Kidney (tissue), 14 donors: ENCODE data around the gene ACTR6. TPM values are rescaled to one million over a fixed set of nuclear protein-coding genes. Genes with fewer than 3 reads are reported as not detected.
A peak's percentile ranks its signal among the peaks of the same experiment; 100 is the strongest.

ENCODE experiments used
- DNase-seq, 5 donors: peaks; one replicate each; pipeline ENCODE4 v3.0.0-alpha.2; 2013 to 2020
- FAIRE-seq: peaks from 2 replicates; lab custom pipeline; 2012; peaks lifted over from hg19 to GRCh38; lab: Jason Lieb, UNC
- H3K27ac ChIP-seq, 2 donors: one replicate each; pipeline ENCODE4 v1.7.0; 2013; ENCODE audit warnings: low read depth in 2 of 2, low read length in 2 of 2, inconsistent platforms in 1 of 2
- H3K27me3 ChIP-seq: one replicate; pipeline ENCODE4 v1.7.1; 2013; ENCODE audit warnings: low read length, inconsistent platforms; ENCODE audit not compliant: control insufficient read depth, insufficient read depth
- H3K36me3 ChIP-seq, 3 donors: one replicate each; pipeline versions ENCODE4 v1.7.0 to v1.7.1; 2013; ENCODE audit warnings: low read length in 3 of 3, control low read depth in 1 of 3, inconsistent platforms in 1 of 3; ENCODE audit not compliant: insufficient read depth in 3 of 3, control insufficient read depth in 2 of 3
- H3K4me1 ChIP-seq, 3 donors: one replicate each; pipeline versions ENCODE4 v1.7.0 to v1.7.1; 2013; ENCODE audit warnings: low read length in 3 of 3, inconsistent platforms in 1 of 3, low read depth in 1 of 3; ENCODE audit not compliant: control insufficient read depth in 2 of 3, insufficient read depth in 2 of 3
- H3K4me3 ChIP-seq, 3 donors: one replicate each; pipeline versions ENCODE4 v1.7.0 to v1.8.1; 2013; ENCODE audit warnings: low read length in 3 of 3, control low read depth in 1 of 3, inconsistent platforms in 1 of 3
- H3K9ac ChIP-seq, 3 donors: one replicate each; pipeline versions ENCODE4 v1.7.0 to v1.7.1; 2013; ENCODE audit warnings: low read length in 3 of 3, control low read depth in 1 of 3, inconsistent platforms in 1 of 3
- H3K9me3 ChIP-seq, 3 donors: one replicate each; pipeline versions ENCODE4 v1.7.0 to v1.7.1; 2013; ENCODE audit warnings: low read length in 3 of 3, control low read depth in 1 of 3, inconsistent platforms in 1 of 3; ENCODE audit not compliant: control insufficient read depth in 2 of 3, insufficient read depth in 1 of 3
- CTCF ChIP-seq: IDR thresholded peaks from 3 replicates; pipeline ENCODE4 v1.5.1; 2012; ENCODE audit warnings: mild to moderate bottlenecking, moderate library complexity, borderline replicate concordance; ENCODE audit not compliant: insufficient read depth; ENCODE audit errors: extremely low read depth
- intact Hi-C: fragments of 100-400 bp; cut with DNase I; formaldehyde crosslinking; loops from one replicate; pipeline ENCODE4 v1.11.1; 2022
- polyA plus RNA-seq: library from polyadenylated mRNA; stranded (reverse); fragments of 350-450 nt; fragmentation: Illumina TruSeq; extraction: RNeasy Lipid Tissue Mini Kit (QIAGEN cat#74804); gene quantifications from one replicate; pipeline ENCODE4 v1.2.3, GENCODE V29; 2014; ENCODE audit warnings: low read depth, low replicate concordance; ENCODE audit not compliant: insufficient read depth
- total RNA-seq: library from RNA; stranded (reverse); fragmentation: NEBNext Ultra II Directional; extraction: Animal tissue kit (Norgen Biotek cat#: 25700); gene quantifications from one replicate; pipeline ENCODE4 v1.2.1, GENCODE V29; 2021
- donor health status: control.
- donor health status: control.
- donor health status: control.
- donor health status: control.
- donor health status: control.
- donor health status: DM: yes; HTN: yes; CAD: no.
- donor health status: Normal renal cell carcinoma (clear cell type).

ACTR6 gene
- total and polyA plus RNA-seq, 2 donors from 2014 or later: 23.1 to 29.2 TPM

- intact Hi-C loops: no loop called here
- Histone ChIP-seq H3K4me1 (peaks cover 0 to 4% (median 2%) of the 10 kb centered on the region in 3 donors), H3K36me3 (no peaks in the 10 kb centered on the region), H3K9ac (no peak overlapping the region), H3K27me3 (no peaks in the 10 kb centered on the region), H3K9me3 (no peaks in the 10 kb centered on the region), H3K4me3 (no peak overlapping the region), H3K27ac (no peak overlapping the region)
- DNase-seq (no peak), FAIRE-seq (no peak)
- TF ChIP-seq CTCF: no peak
Measured at GRCh38 chr12:100249941-100250340, 49.3 kb downstream of the ACTR6 start.

- H3K27ac ChIP-seq: no peak overlapping the region
- DNase-seq: peak in 2 of 5 donors; percentile 77 to 88
Measured at GRCh38 chr12:100251917-100252316, 51.3 kb downstream of the ACTR6 start.

GRCh38 chr12:100253437-100253836 is 52.8 kb downstream of the ACTR6 start:
- H3K9me3 ChIP-seq: no peaks in the 10 kb centered on the region
- intact Hi-C loops: no loop called here
- no peak overlapping the region for H3K4me3 ChIP-seq
- TF ChIP-seq CTCF: no peak
- H3K36me3 ChIP-seq: no peaks in the 10 kb centered on the region
- H3K27ac ChIP-seq: no peak overlapping the region
- no peak overlapping the region for H3K9ac ChIP-seq
- peak; percentile 27 for FAIRE-seq
- H3K27me3 ChIP-seq: no peaks in the 10 kb centered on the region
- H3K4me1 ChIP-seq: peaks cover 0 to 4% (median 2%) of the 10 kb centered on the region in 3 donors
- DNase-seq: no peak

More at GRCh38 chr12:100251917-100252316, 51.3 kb downstream of the ACTR6 start:
- TF ChIP-seq CTCF: no peak
- peak; percentile 82 for FAIRE-seq
- H3K4me1 ChIP-seq: peaks cover 0 to 4% (median 2%) of the 10 kb centered on the region in 3 donors
- no peak overlapping the region for H3K9ac ChIP-seq
- intact Hi-C loops: no loop called here
- H3K36me3 ChIP-seq: no peaks in the 10 kb centered on the region
- no peaks in the 10 kb centered on the region for H3K9me3 ChIP-seq
- no peaks in the 10 kb centered on the region for H3K27me3 ChIP-seq
- peak overlapping the region in 1 of 3 donors; percentile 17 for H3K4me3 ChIP-seq

- H3K9ac ChIP-seq: no peak overlapping the region
- peaks cover 0 to 4% (median 2%) of the 10 kb centered on the region in 3 donors for H3K4me1 ChIP-seq
- no peaks in the 10 kb centered on the region for H3K27me3 ChIP-seq
- no peaks in the 10 kb centered on the region for H3K9me3 ChIP-seq
- no peak overlapping the region for H3K4me3 ChIP-seq
- intact Hi-C loops: no loop called here
- no peak for DNase-seq
- no peak overlapping the region for H3K27ac ChIP-seq
- H3K36me3 ChIP-seq: no peaks in the 10 kb centered on the region
- TF ChIP-seq CTCF: no peak
- FAIRE-seq: no peak
Measured at GRCh38 chr12:100254876-100255275, 54.3 kb downstream of the ACTR6 start.
